PC-9 (cell line): ENCODE measurements around the gene B3GNT5.

ENCODE experiments used
- EZH2 ChIP-seq: fragments of 200-600 bp; sonication (generic); IDR thresholded peaks from 2 replicates; pipeline ENCODE4 v1.8.0; 2017; ENCODE audit warnings: antibody characterized with exemption, low read depth
- TF ChIP-seq, protein P1 (sequence below): fragments of 200-600 bp; sonication (generic); conservative IDR thresholded peaks from 2 replicates; pipeline ENCODE4 v1.6.1; 2017; ENCODE audit warnings: mixed run types, antibody characterized with exemption, mild to moderate bottlenecking, moderate library complexity

DNA sequence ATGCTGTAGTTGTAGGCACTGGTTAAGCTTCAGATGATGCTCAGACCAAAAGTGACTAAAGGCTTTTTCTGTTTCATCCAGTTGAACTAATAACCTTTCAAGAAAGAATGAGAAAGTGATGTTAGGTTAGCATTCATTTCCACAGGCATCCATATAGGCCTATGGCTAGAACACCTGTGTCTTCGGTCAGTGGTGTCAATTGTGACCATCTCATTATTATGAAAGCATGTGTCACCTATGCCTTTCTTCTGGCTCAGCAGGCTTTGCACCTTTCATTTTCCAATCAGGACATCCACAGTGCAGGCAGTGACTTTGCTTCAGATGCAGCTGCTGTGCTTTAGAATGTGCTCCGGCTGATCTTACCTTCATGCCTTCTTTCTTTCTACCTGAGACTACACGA lies 57.9 kb downstream of the B3GNT5 start:
- no peak for TF ChIP-seq EZH2
- TF ChIP-seq, protein P1, sequence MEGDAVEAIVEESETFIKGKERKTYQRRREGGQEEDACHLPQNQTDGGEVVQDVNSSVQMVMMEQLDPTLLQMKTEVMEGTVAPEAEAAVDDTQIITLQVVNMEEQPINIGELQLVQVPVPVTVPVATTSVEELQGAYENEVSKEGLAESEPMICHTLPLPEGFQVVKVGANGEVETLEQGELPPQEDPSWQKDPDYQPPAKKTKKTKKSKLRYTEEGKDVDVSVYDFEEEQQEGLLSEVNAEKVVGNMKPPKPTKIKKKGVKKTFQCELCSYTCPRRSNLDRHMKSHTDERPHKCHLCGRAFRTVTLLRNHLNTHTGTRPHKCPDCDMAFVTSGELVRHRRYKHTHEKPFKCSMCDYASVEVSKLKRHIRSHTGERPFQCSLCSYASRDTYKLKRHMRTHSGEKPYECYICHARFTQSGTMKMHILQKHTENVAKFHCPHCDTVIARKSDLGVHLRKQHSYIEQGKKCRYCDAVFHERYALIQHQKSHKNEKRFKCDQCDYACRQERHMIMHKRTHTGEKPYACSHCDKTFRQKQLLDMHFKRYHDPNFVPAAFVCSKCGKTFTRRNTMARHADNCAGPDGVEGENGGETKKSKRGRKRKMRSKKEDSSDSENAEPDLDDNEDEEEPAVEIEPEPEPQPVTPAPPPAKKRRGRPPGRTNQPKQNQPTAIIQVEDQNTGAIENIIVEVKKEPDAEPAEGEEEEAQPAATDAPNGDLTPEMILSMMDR: no peak
